Fibroblast of lung (primary cell): ENCODE measurements around the gene MRM3. TPM values are rescaled to one million over a fixed set of nuclear protein-coding genes. Genes with fewer than 3 reads are reported as not detected.
A peak's percentile ranks its signal among the peaks of the same experiment; 100 is the strongest.
"Not testable (repeated sequence)": the region's sequence is repeated elsewhere in the genome, so short reads cannot be mapped to it uniquely, and the experiment has no call there.

Experiments
- DNase-seq, 2 donors: peaks; one replicate each; pipeline versions ENCODE4 v3.0.0 to v3.0.0-alpha.2; 2010; ENCODE audit warnings: low read depth in 2 of 2
- H2AFZ ChIP-seq: 2 replicates; pipeline ENCODE4 v1.5.1; 2012; ENCODE audit warnings: low read length, control low read depth, inconsistent platforms
- H3K27ac ChIP-seq: 2 replicates; pipeline ENCODE4 v1.5.1; 2011; ENCODE audit warnings: low read length, control low read depth; ENCODE audit not compliant: insufficient read depth
- H3K27me3 ChIP-seq: 2 replicates; pipeline ENCODE4 v1.5.1; 2011; ENCODE audit warnings: mild to moderate bottlenecking, low read length; ENCODE audit not compliant: control insufficient read depth, insufficient read depth
- H3K36me3 ChIP-seq: 2 replicates; pipeline ENCODE4 v1.5.1; 2011; ENCODE audit warnings: low read length; ENCODE audit not compliant: control insufficient read depth, insufficient read depth
- H3K4me1 ChIP-seq: 2 replicates; pipeline ENCODE4 v1.5.1; 2011; ENCODE audit warnings: low read length; ENCODE audit not compliant: control insufficient read depth, insufficient read depth; ENCODE audit errors: extremely low read depth
- H3K4me2 ChIP-seq: 2 replicates; pipeline ENCODE4 v1.5.1; 2011; ENCODE audit warnings: low read length, control low read depth; ENCODE audit not compliant: insufficient read depth; ENCODE audit errors: extremely low read depth
- H3K4me3 ChIP-seq, 4 experiments: fragments of 200-600 bp in 1 of 4; sonication (generic) in 1 of 4; replicated peaks in 1 of 4; 2 replicates each; pipeline ENCODE4 v1.5.1; 2011 to 2016; ENCODE audit warnings: low read length in 4 of 4, low read depth in 3 of 4, mild to moderate bottlenecking in 3 of 4, control low read depth in 2 of 4, inconsistent platforms in 1 of 4, mixed read lengths in 1 of 4; ENCODE audit not compliant: insufficient read depth in 1 of 4; ENCODE audit errors: control extremely low read depth in 1 of 4
- H3K79me2 ChIP-seq: 2 replicates; pipeline ENCODE4 v1.5.1; 2012; ENCODE audit warnings: mild to moderate bottlenecking, low read length, inconsistent platforms; ENCODE audit not compliant: control insufficient read depth, insufficient read depth
- H3K9ac ChIP-seq: 2 replicates; pipeline ENCODE4 v1.5.1; 2011; ENCODE audit warnings: mild to moderate bottlenecking, low read length, control low read depth; ENCODE audit not compliant: insufficient read depth
- H3K9me3 ChIP-seq: 2 replicates; pipeline ENCODE4 v1.5.1; 2012; ENCODE audit warnings: low read depth, low read length; ENCODE audit not compliant: control insufficient read depth, insufficient read depth
- H4K20me1 ChIP-seq: 2 replicates; pipeline ENCODE4 v1.5.1; 2011; ENCODE audit warnings: low read length; ENCODE audit not compliant: control insufficient read depth, insufficient read depth; ENCODE audit errors: extremely low read depth
- CTCF ChIP-seq, 2 donors: IDR thresholded peaks in 1 of 2; conservative IDR thresholded peaks in 1 of 2; 1 replicate in 1 of 2; 2 replicates in 1 of 2; pipeline ENCODE4 v1.5.1; 2011 to 2012; ENCODE audit warnings: low read length in 2 of 2, control low read depth in 1 of 2, inconsistent platforms in 1 of 2, low read depth in 1 of 2, mild to moderate bottlenecking in 1 of 2
- EZH2 ChIP-seq: IDR thresholded peaks from 2 replicates; pipeline ENCODE4 v1.5.1; 2012; ENCODE audit warnings: low read length, control low read depth, mild to moderate bottlenecking; ENCODE audit errors: missing control alignments
- polyA plus RNA-seq, 2 donors: library from polyadenylated mRNA; depleted of rRNA in 1 of 2; stranded (reverse) in 1 of 2; unstranded in 1 of 2; fragments of >200 nt; gene quantifications; 2 replicates each; pipeline ENCODE4 v1.2.1, GENCODE V29; 2011 to 2012; ENCODE audit warnings: missing spikeins in 1 of 2
- total RNA-seq: library from RNA; depleted of rRNA; stranded (reverse); fragments of >200 nt; gene quantifications from 2 replicates; pipeline ENCODE4 v1.2.1, GENCODE V29; 2014

The MRM3 gene
- total and polyA plus RNA-seq, 2 donors (not counting 1 experiment from before 2014, with no cell fraction given): 10.4 to 21.1 TPM

DNA sequence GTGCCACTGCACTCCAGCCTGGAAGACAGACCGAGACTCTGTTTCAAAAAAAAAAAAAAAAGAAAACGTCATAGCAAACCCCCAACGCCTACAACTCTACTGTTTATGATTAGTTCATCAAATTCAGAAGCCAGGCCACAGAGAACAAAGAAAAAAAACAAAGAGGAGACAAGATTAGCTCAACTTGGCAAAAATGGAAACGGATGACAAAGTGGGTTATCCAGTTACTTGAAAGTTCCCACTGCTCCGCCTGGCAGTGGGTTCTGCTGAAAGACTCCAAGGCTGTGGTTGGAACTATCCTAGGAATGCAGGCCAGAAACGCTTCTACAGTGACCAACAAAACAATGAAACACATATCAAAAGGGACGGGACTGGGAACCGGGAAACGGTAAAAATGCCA lies 53.1 kb downstream of the MRM3 start:
- no peak overlapping the region for H3K9ac ChIP-seq
- H3K36me3 ChIP-seq: no peaks in the 10 kb centered on the region
- no peak overlapping the region for H2AFZ ChIP-seq
- peak overlapping the region; percentile 56 for H3K27ac ChIP-seq
- no peaks in the 10 kb centered on the region for H3K27me3 ChIP-seq
- no peaks in the 10 kb centered on the region for H4K20me1 ChIP-seq
- peaks cover 6% of the 10 kb centered on the region for H3K4me1 ChIP-seq
- H3K4me2 ChIP-seq: peak overlapping the region; percentile 11
- no peak for TF ChIP-seq EZH2
- TF ChIP-seq CTCF (conservative IDR thresholded peaks at IDR 0.05 in 1 of 2, IDR thresholded peaks at IDR 0.05 in 1 of 2; ENCODE audit: low read depth in 1 of 2, low read length in 2 of 2): no peak
- no peaks in the 10 kb centered on the region for H3K79me2 ChIP-seq
- no peaks in the 10 kb centered on the region for H3K9me3 ChIP-seq
- DNase-seq: peak; percentile 92 to 100
- H3K4me3 ChIP-seq: peak overlapping the region in 1 of 4 experiments; percentile 3

GRCh38 chr17:835721-836120 lies 53.6 kb downstream of the MRM3 start:
- H3K27ac ChIP-seq: peak overlapping the region; percentile 73
- not testable (repeated sequence) for H3K36me3 ChIP-seq, H3K9me3 ChIP-seq, H2AFZ ChIP-seq, DNase-seq, H3K9ac ChIP-seq, H3K4me1 ChIP-seq, H4K20me1 ChIP-seq, H3K79me2 ChIP-seq, H3K27me3 ChIP-seq
- H3K4me2 ChIP-seq: peak overlapping the region; percentile 44
- H3K4me3 ChIP-seq: peak overlapping the region in 1 of 4 experiments; percentile 3

DNA sequence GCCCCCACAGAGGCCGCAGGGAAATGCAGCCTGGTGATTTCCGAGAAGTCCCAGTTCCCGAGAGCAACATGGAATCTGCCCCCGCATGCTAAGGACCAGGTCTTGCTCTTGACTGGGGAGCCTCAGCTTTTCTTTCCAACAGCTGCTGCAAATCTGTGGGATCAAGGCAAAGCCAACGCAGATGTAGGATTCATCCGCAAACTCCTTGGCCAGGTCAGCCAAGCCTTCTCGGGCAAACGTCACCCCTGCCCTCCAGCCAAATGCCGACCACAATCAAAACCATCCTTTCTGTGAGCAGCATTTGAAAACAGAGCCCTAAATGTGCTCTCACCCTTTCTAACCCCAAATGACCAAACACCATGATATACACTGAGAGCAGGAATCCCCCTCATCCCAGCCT lies 54.0 kb downstream of the MRM3 start:
- Histone ChIP-seq H3K36me3 (no peaks in the 10 kb centered on the region), H2AFZ (no peak overlapping the region), H3K79me2 (no peaks in the 10 kb centered on the region), H3K4me1 (peaks cover 6% of the 10 kb centered on the region), H3K4me2 (peak overlapping the region; percentile 44), H3K9ac (peak overlapping the region; percentile 2), H4K20me1 (no peaks in the 10 kb centered on the region), H3K27ac (peak overlapping the region; percentile 73), H3K9me3 (no peaks in the 10 kb centered on the region), H3K4me3 (no peak overlapping the region), H3K27me3 (no peaks in the 10 kb centered on the region)
- DNase-seq: peak; percentile 34 to 83
- TF ChIP-seq CTCF (conservative IDR thresholded peaks at IDR 0.05 in 1 of 2, IDR thresholded peaks at IDR 0.05 in 1 of 2; ENCODE audit: low read depth in 1 of 2, low read length in 2 of 2): no peak
- no peak for TF ChIP-seq EZH2
